Mucosa of descending colon (tissue), 3 donors: ENCODE measurements around the gene MYOT. TPM values are rescaled to one million over a fixed set of nuclear protein-coding genes. Genes with fewer than 3 reads are reported as not detected.

Experiments used
- ATAC-seq: fragments of 200-7000 bp; cut with Tn5 transposase; one replicate; pipeline ENCODE4 v1.9.1; 2020; ENCODE audit warnings: mild to moderate bottlenecking, moderate library complexity
- DNase-seq, 3 donors: peaks; one replicate each; pipeline ENCODE4 v3.0.0-alpha.2; 2020
- H3K36me3 ChIP-seq: fragments of 200-600 bp; one replicate; pipeline ENCODE4 v1.8.0; 2021; ENCODE audit warnings: low read depth, mild to moderate bottlenecking
- H3K4me1 ChIP-seq: fragments of 200-600 bp; one replicate; pipeline ENCODE4 v1.8.0; 2021; ENCODE audit warnings: low read depth, mild to moderate bottlenecking
- H3K4me3 ChIP-seq: fragments of 200-600 bp; one replicate; pipeline ENCODE4 v1.8.0; 2021; ENCODE audit warnings: mild to moderate bottlenecking
- H3K9me3 ChIP-seq: fragments of 200-600 bp; one replicate; pipeline ENCODE4 v1.8.0; 2021; ENCODE audit warnings: mild to moderate bottlenecking
- intact Hi-C, 2 donors: fragments of 100-400 bp; cut with DNase I in 1 of 2; cut with micrococcal nuclease in 1 of 2; formaldehyde crosslinking; loops; one replicate each; pipeline versions ENCODE4 v1.11.0 to v1.11.1; 2022; cut with DNase I, micrococcal nuclease
- total RNA-seq, 3 donors: library from RNA; stranded (reverse); fragmentation: NEBNext Ultra II Directional in 2 of 3; extraction: Animal tissue kit (Norgen Biotek cat#: 25700) in 2 of 3; gene quantifications; one replicate each; pipeline versions ENCODE4 v1.2.1 to v1.2.4, GENCODE V29; 2021 to 2023
- TF ChIP-seq, protein P1 (sequence below): fragments of 200-600 bp; IDR thresholded peaks from one replicate; pipeline ENCODE4 v1.8.0; 2022; ENCODE audit warnings: antibody characterized with exemption, mild to moderate bottlenecking
- donor health status: DM: no; HTN: no; CAD: no; lungs with moderate emphysema.
- donor health status: DM: no; HTN: no; CAD: no.
- donor health status: DM: no; HTN: yes; CAD: no.

Gene MYOT
- total RNA-seq, 3 donors from 2014 or later, result 0.84 to 8.4 (median 2.0) TPM

DNA sequence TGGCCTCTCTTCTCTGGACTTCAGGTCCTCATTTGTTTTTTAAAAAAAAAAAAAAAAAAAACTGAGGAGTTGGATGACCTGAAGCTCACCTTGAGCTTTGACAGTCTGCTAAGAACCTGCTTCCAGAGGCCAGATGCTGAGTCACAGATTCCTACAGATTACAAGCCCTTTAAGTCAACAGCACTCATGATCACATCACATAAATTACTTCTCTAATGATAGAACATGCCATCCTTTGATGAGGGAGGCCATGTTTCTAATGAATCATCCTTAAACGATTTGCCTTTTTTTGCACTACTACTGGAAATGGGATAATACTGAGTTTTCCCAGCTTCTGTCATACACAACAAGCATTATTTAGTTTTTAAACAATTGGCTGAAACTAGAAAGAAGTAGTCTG, 34.2 kb upstream of the MYOT start:
- Histone ChIP-seq H3K36me3 (no peaks in the 10 kb centered on the region), H3K9me3 (no peaks in the 10 kb centered on the region), H3K4me3 (no peak overlapping the region), H3K4me1 (no peaks in the 10 kb centered on the region)
- ATAC-seq (no peak), DNase-seq (no peak)
- TF ChIP-seq, protein P1, sequence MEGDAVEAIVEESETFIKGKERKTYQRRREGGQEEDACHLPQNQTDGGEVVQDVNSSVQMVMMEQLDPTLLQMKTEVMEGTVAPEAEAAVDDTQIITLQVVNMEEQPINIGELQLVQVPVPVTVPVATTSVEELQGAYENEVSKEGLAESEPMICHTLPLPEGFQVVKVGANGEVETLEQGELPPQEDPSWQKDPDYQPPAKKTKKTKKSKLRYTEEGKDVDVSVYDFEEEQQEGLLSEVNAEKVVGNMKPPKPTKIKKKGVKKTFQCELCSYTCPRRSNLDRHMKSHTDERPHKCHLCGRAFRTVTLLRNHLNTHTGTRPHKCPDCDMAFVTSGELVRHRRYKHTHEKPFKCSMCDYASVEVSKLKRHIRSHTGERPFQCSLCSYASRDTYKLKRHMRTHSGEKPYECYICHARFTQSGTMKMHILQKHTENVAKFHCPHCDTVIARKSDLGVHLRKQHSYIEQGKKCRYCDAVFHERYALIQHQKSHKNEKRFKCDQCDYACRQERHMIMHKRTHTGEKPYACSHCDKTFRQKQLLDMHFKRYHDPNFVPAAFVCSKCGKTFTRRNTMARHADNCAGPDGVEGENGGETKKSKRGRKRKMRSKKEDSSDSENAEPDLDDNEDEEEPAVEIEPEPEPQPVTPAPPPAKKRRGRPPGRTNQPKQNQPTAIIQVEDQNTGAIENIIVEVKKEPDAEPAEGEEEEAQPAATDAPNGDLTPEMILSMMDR, result no peak
- intact Hi-C loops, result no loop called here

- no peaks in the 10 kb centered on the region for H3K36me3 ChIP-seq
- no peaks in the 10 kb centered on the region for H3K9me3 ChIP-seq
- no peaks in the 10 kb centered on the region for H3K4me1 ChIP-seq
- TF ChIP-seq, protein P1, result no peak
- ATAC-seq (no peak), DNase-seq (no peak)
- intact Hi-C loops, result no loop called here
- no peak overlapping the region for H3K4me3 ChIP-seq
These were observed 33.1 kb upstream of the MYOT start for GRCh38 chr5:137834498-137835049.

DNA sequence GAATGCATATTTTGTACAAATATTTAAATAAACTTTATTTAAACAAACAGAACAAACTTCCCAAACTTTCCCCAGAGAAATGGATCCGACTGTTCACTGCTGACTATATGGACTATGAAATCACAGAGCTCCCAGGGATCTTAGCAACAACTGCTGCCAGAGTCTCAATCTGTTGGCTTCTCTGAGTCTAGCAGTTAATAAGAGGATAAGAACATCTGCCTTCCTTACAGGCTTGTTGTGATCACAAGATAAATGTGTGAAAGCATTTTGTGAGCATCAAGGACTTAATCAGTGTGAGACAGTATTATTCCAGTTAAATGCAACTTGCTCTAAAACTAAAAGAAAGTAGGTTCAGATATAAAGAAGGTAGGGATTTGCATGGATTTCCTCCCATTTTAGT, 31.4 kb upstream of the MYOT start:
- no peaks in the 10 kb centered on the region for H3K36me3 ChIP-seq
- TF ChIP-seq, protein P1, result no peak
- no peaks in the 10 kb centered on the region for H3K4me1 ChIP-seq
- ATAC-seq (no peak), DNase-seq (no peak)
- no peaks in the 10 kb centered on the region for H3K9me3 ChIP-seq
- H3K4me3 ChIP-seq, result no peak overlapping the region
- intact Hi-C loops, result no loop called here

DNA sequence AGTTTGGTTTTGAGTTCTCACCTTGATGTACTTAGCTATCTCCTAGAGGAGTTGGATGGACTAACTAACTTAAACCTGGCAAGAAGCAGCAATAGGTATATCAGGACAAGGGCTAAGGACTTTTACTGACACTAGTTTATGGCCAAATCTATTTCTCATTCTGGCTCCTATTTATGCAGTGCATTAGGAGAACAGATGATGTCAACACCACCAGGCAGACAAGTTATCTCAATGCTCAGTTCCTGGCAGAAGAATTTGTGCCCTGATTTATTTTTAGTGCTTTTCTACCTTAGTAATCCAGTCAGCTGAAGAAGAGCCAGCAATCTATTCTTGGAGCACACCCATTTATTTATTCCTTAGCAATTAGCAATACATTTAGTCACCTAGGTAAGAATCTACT, 30.7 kb upstream of the MYOT start:
- DNase-seq (no peak), ATAC-seq (no peak)
- intact Hi-C loops, result no loop called here

GRCh38 chr5:137837491-137838394, 29.9 kb upstream of the MYOT start:
- no peak for ATAC-seq
- Histone ChIP-seq H3K9me3 (no peaks in the 10 kb centered on the region), H3K4me1 (no peaks in the 10 kb centered on the region), H3K4me3 (no peak overlapping the region), H3K36me3 (no peaks in the 10 kb centered on the region)
- intact Hi-C loops, result no loop called here
- TF ChIP-seq, protein P1, result no peak
- DNase-seq, result no peak

More for the DNA sequence above, 30.7 kb upstream of the MYOT start:
- Histone ChIP-seq H3K4me1 (no peaks in the 10 kb centered on the region), H3K36me3 (no peaks in the 10 kb centered on the region), H3K9me3 (no peaks in the 10 kb centered on the region), H3K4me3 (no peak overlapping the region)
- TF ChIP-seq, protein P1, result no peak
